T-helper 1 cell treated with Interleukin-12 subunit alpha and Interleukin-12 subunit beta and Interleukin-4 antibody, amounts not matched to agents 30 μg/mL and 1 μg/mL, for 36 hours (primary cell): Measurements from ENCODE around the gene EHMT2.
"Not testable (repeated sequence)": the region's sequence is repeated elsewhere in the genome, so short reads cannot be mapped to it uniquely, and the experiment has no call there.

Source experiments
- H3K27ac Mint-ChIP-seq: one replicate; pipeline ENCODE4 v1.8.0; 2021; ENCODE audit warnings: mild to moderate bottlenecking, mixed read lengths
- H3K27me3 Mint-ChIP-seq: one replicate; pipeline ENCODE4 v1.8.0; 2021; ENCODE audit warnings: low read depth, mixed read lengths
- H3K36me3 Mint-ChIP-seq: one replicate; pipeline ENCODE4 v1.8.0; 2021; ENCODE audit warnings: low read depth, mixed read lengths
- H3K4me1 Mint-ChIP-seq: one replicate; pipeline ENCODE4 v1.8.0; 2021; ENCODE audit warnings: low read depth, mixed read lengths
- H3K4me3 Mint-ChIP-seq: one replicate; pipeline ENCODE4 v1.8.0; 2021; ENCODE audit warnings: mild to moderate bottlenecking, moderate library complexity, mixed read lengths
- H3K9me3 Mint-ChIP-seq: one replicate; pipeline ENCODE4 v1.8.0; 2021; ENCODE audit warnings: mixed read lengths

The EHMT2 gene

GRCh38 chr6:31927242-31927862 lies 29.9 kb upstream of the EHMT2 start, which contains the start of gene C2:
Gene C2, plus strand, starts transcription at chr6:31927717. Its CDS starts 36 bp downstream, at chr6:31927753.
- Mint-ChIP-seq H3K36me3 (no peaks in the 10 kb centered on the region), H3K9me3 (no peaks in the 10 kb centered on the region), H3K4me3 (no peak within 1 kb of the TSS), H3K4me1 (no peaks in the 10 kb centered on the region), H3K27ac (no peak within 1 kb of the TSS), H3K27me3 (no peaks in the 10 kb centered on the region)

- Mint-ChIP-seq H3K4me1 (no peaks in the 10 kb centered on the region), H3K9me3 (no peaks in the 10 kb centered on the region), H3K27me3 (no peaks in the 10 kb centered on the region), H3K4me3 (no peak overlapping the region), H3K36me3 (no peaks in the 10 kb centered on the region), H3K27ac (no peak overlapping the region)
Observed at GRCh38 chr6:31922942-31923341, 25.4 kb upstream of the EHMT2 start.

- Mint-ChIP-seq H3K36me3 (no peaks in the 10 kb centered on the region), H3K4me3 (no peak overlapping the region), H3K4me1 (no peaks in the 10 kb centered on the region), H3K9me3 (no peaks in the 10 kb centered on the region), H3K27ac (no peak overlapping the region), H3K27me3 (peaks cover 3% of the 10 kb centered on the region)
Observed at GRCh38 chr6:31920811-31921210, 23.3 kb upstream of the EHMT2 start.

- Mint-ChIP-seq H3K4me3 (no peak overlapping the region), H3K27ac (no peak overlapping the region), H3K36me3 (no peaks in the 10 kb centered on the region), H3K27me3 (peaks cover 5% of the 10 kb centered on the region), H3K4me1 (no peaks in the 10 kb centered on the region), H3K9me3 (no peaks in the 10 kb centered on the region)
Observed at GRCh38 chr6:31919624-31920303, 22.3 kb upstream of the EHMT2 start.

GRCh38 chr6:31918069-31918720 lies 20.7 kb upstream of the EHMT2 start:
- H3K27me3 Mint-ChIP-seq, result peaks cover 5% of the 10 kb centered on the region
- H3K27ac Mint-ChIP-seq, result no peak overlapping the region
- H3K9me3 Mint-ChIP-seq, result no peaks in the 10 kb centered on the region
- no peaks in the 10 kb centered on the region for H3K4me1 Mint-ChIP-seq
- no peak overlapping the region for H3K4me3 Mint-ChIP-seq
- H3K36me3 Mint-ChIP-seq, result no peaks in the 10 kb centered on the region

GRCh38 chr6:31915756-31916155 lies 18.3 kb upstream of the EHMT2 start:
- H3K27ac Mint-ChIP-seq, result no peak overlapping the region
- H3K4me3 Mint-ChIP-seq, result no peak overlapping the region
- H3K36me3 Mint-ChIP-seq, result no peaks in the 10 kb centered on the region
- peaks cover 3% of the 10 kb centered on the region for H3K4me1 Mint-ChIP-seq
- peaks cover 5% of the 10 kb centered on the region for H3K27me3 Mint-ChIP-seq
- H3K9me3 Mint-ChIP-seq, result no peaks in the 10 kb centered on the region

- Mint-ChIP-seq H3K36me3 (no peaks in the 10 kb centered on the region), H3K4me3 (no peak overlapping the region), H3K27me3 (peaks cover 5% of the 10 kb centered on the region), H3K27ac (no peak overlapping the region), H3K9me3 (no peaks in the 10 kb centered on the region), H3K4me1 (peaks cover 3% of the 10 kb centered on the region)
Observed at GRCh38 chr6:31915351-31915750, 17.9 kb upstream of the EHMT2 start.

- Mint-ChIP-seq H3K27ac (peak overlapping the region; percentile 15), H3K36me3 (no peaks in the 10 kb centered on the region), H3K4me3 (no peak overlapping the region), H3K9me3 (no peaks in the 10 kb centered on the region), H3K4me1 (peaks cover 5% of the 10 kb centered on the region), H3K27me3 (peaks cover 5% of the 10 kb centered on the region)
Observed at GRCh38 chr6:31911826-31912585, 14.5 kb upstream of the EHMT2 start.

GRCh38 chr6:31909298-31909697 lies 11.8 kb upstream of the EHMT2 start:
- H3K9me3 Mint-ChIP-seq, H3K27me3 Mint-ChIP-seq, H3K4me3 Mint-ChIP-seq, H3K27ac Mint-ChIP-seq, H3K36me3 Mint-ChIP-seq: not testable (repeated sequence)
- peaks cover 11% of the 10 kb centered on the region for H3K4me1 Mint-ChIP-seq

GRCh38 chr6:31908791-31909190 lies 11.3 kb upstream of the EHMT2 start:
- Mint-ChIP-seq H3K9me3 (no peaks in the 10 kb centered on the region), H3K36me3 (no peaks in the 10 kb centered on the region), H3K4me1 (peaks cover 11% of the 10 kb centered on the region), H3K27ac (no peak overlapping the region), H3K4me3 (no peak overlapping the region), H3K27me3 (peaks cover 8% of the 10 kb centered on the region)

GRCh38 chr6:31908255-31908654 lies 10.8 kb upstream of the EHMT2 start:
- H3K4me3 Mint-ChIP-seq, H3K27ac Mint-ChIP-seq: not testable (repeated sequence)

GRCh38 chr6:31907158-31907813 lies 9.8 kb upstream of the EHMT2 start:
- Mint-ChIP-seq H3K27me3 (peaks cover 14% of the 10 kb centered on the region), H3K9me3 (no peaks in the 10 kb centered on the region), H3K27ac (no peak overlapping the region), H3K36me3 (no peaks in the 10 kb centered on the region), H3K4me3 (no peak overlapping the region), H3K4me1 (peaks cover 17% of the 10 kb centered on the region)

More at GRCh38 chr6:31908255-31908654, 10.8 kb upstream of the EHMT2 start:
- H3K9me3 Mint-ChIP-seq, H3K27me3 Mint-ChIP-seq, H3K36me3 Mint-ChIP-seq: not testable (repeated sequence)
- peaks cover 11% of the 10 kb centered on the region for H3K4me1 Mint-ChIP-seq

- peaks cover 14% of the 10 kb centered on the region for H3K27me3 Mint-ChIP-seq
- not testable (repeated sequence) for H3K36me3 Mint-ChIP-seq, H3K4me3 Mint-ChIP-seq, H3K27ac Mint-ChIP-seq, H3K9me3 Mint-ChIP-seq
- peaks cover 16% of the 10 kb centered on the region for H3K4me1 Mint-ChIP-seq
Observed at GRCh38 chr6:31906727-31907126, 9.2 kb upstream of the EHMT2 start.

- no peaks in the 10 kb centered on the region for H3K9me3 Mint-ChIP-seq
Observed at GRCh38 chr6:31906122-31906521, 8.6 kb upstream of the EHMT2 start.

More at GRCh38 chr6:31906122-31906521, 8.6 kb upstream of the EHMT2 start:
- Mint-ChIP-seq H3K4me1 (peaks cover 16% of the 10 kb centered on the region), H3K4me3 (no peak overlapping the region), H3K27me3 (peaks cover 14% of the 10 kb centered on the region), H3K36me3 (no peaks in the 10 kb centered on the region), H3K27ac (no peak overlapping the region)
